Karpas-422 (cell line): Measurements from ENCODE around the gene CPSF2. TPM values are rescaled to one million over a fixed set of nuclear protein-coding genes. Genes with fewer than 3 reads are reported as not detected.

Experiments
- DNase-seq: peaks from one replicate; pipeline ENCODE4 v3.0.0-alpha.2; 2015
- H2AFZ ChIP-seq: fragments of 200-600 bp; sonication (generic); 2 replicates; pipeline ENCODE4 v1.6.1; 2014; ENCODE audit warnings: antibody characterized with exemption, low read length, mixed read lengths
- H3K27ac ChIP-seq: fragments of 200-600 bp; sonication (generic); 2 replicates; pipeline ENCODE4 v1.5.1; 2014; ENCODE audit warnings: mild to moderate bottlenecking, low read length, moderate library complexity
- H3K27me3 ChIP-seq: fragments of 200-600 bp; sonication (generic); 2 replicates; pipeline ENCODE4 v1.6.1; 2014; ENCODE audit warnings: low read length, mixed read lengths
- H3K36me3 ChIP-seq: fragments of 200-600 bp; sonication (generic); 2 replicates; pipeline ENCODE4 v1.6.1; 2014; ENCODE audit warnings: low read length, mixed read lengths; ENCODE audit not compliant: insufficient read depth
- H3K4me1 ChIP-seq: fragments of 200-600 bp; sonication (generic); 2 replicates; pipeline ENCODE4 v1.6.1; 2014; ENCODE audit warnings: mild to moderate bottlenecking, low read length, mixed read lengths
- H3K4me2 ChIP-seq: fragments of 200-600 bp; sonication (generic); 2 replicates; pipeline ENCODE4 v1.6.1; 2014; ENCODE audit warnings: low read length, low read depth, mild to moderate bottlenecking; ENCODE audit not compliant: poor library complexity, severe bottlenecking
- H3K4me3 ChIP-seq: fragments of 200-600 bp; sonication (generic); 2 replicates; pipeline ENCODE4 v1.5.1; 2014; ENCODE audit warnings: mild to moderate bottlenecking, antibody characterized with exemption, low read length, mixed read lengths
- H3K79me2 ChIP-seq: fragments of 200-600 bp; sonication (generic); 2 replicates; pipeline ENCODE4 v1.6.1; 2014; ENCODE audit warnings: mild to moderate bottlenecking, low read length, mixed read lengths
- H3K9ac ChIP-seq: fragments of 200-600 bp; sonication (generic); 2 replicates; pipeline ENCODE4 v1.6.0; 2014; ENCODE audit warnings: low read length
- H3K9me2 ChIP-seq: fragments of 200-600 bp; sonication (generic), shearing (Covaris generic); replicated peaks from 2 replicates; pipeline ENCODE4 v1.6.0; 2014; ENCODE audit warnings: mild to moderate bottlenecking, low read length, moderate library complexity; ENCODE audit not compliant: insufficient read depth
- H3K9me3 ChIP-seq: fragments of 300-700, 200-600 bp; sonication (generic); 2 replicates; pipeline ENCODE4 v1.6.1; 2014; ENCODE audit warnings: low read length, mixed read lengths
- H4K20me1 ChIP-seq: fragments of 200-600 bp; sonication (generic); 2 replicates; pipeline ENCODE4 v1.6.1; 2014; ENCODE audit warnings: mild to moderate bottlenecking, antibody characterized with exemption, low read length, low read depth; ENCODE audit not compliant: insufficient read depth
- total RNA-seq: library from RNA; depleted of rRNA; stranded (reverse); fragments of >200 nt; shearing (Covaris generic); gene quantifications from 2 replicates; pipeline ENCODE4 v1.2.3, GENCODE V29; 2014; ENCODE audit warnings: low replicate concordance

Gene CPSF2
- total RNA-seq, 1 experiment from 2014 or later, result 63.3 TPM

DNA sequence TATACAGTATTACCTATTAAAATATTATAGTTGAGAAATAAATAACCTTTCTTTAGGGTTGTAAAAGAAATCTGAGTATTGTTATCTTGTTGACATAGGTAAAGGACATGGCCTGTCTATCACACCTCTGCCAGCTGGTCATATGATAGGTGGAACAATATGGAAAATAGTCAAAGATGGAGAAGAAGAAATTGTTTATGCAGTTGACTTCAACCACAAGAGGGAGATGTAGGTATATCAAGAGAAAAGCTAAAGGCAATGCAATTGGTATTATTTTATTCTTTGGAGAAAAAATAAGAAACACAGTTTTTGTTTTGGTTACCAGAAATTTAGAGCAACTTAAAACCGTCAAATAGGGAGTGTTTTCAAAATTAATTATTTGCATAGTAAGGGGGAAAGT, 13.5 kb downstream of the CPSF2 start:
- Histone ChIP-seq H3K4me2 (no peak overlapping the region), H3K36me3 (peaks cover 67% of the 10 kb centered on the region), H3K27ac (no peak overlapping the region), H3K4me1 (no peaks in the 10 kb centered on the region), H3K27me3 (no peaks in the 10 kb centered on the region), H3K9me3 (no peaks in the 10 kb centered on the region), H3K9me2 (no peaks in the 10 kb centered on the region), H3K4me3 (no peak overlapping the region), H3K79me2 (peaks cover 20% of the 10 kb centered on the region), H2AFZ (no peak overlapping the region), H3K9ac (no peak overlapping the region), H4K20me1 (no peaks in the 10 kb centered on the region)
- peak; percentile 69 for DNase-seq

DNA sequence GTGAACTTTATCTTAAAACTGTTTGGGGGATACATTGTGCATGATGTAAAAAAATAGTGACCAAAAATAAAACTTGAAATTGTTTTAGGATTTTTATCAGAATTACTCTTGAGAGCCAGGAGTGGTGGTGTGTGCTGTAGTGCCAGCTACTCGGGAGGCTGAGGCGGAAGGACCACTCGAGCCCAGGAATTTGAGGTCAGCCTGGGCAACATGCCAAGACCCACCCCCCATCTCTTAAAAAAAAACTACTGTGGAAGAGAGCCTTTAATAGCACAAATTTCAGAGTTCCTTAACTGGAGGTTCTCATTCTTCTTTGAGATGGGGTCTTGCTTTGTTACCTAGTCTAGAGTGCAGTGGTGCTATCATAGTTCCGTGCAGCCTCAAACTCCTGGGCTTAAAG, 21.5 kb downstream of the CPSF2 start:
- Histone ChIP-seq H3K9me2 (no peaks in the 10 kb centered on the region), H3K27me3 (no peaks in the 10 kb centered on the region), H3K4me2 (no peak overlapping the region), H4K20me1 (no peaks in the 10 kb centered on the region), H3K27ac (no peak overlapping the region), H3K36me3 (peaks cover 81% of the 10 kb centered on the region), H2AFZ (no peak overlapping the region), H3K9me3 (no peaks in the 10 kb centered on the region), H3K4me3 (no peak overlapping the region), H3K79me2 (peaks cover 62% of the 10 kb centered on the region), H3K4me1 (no peaks in the 10 kb centered on the region), H3K9ac (no peak overlapping the region)
- no peak for DNase-seq

DNA sequence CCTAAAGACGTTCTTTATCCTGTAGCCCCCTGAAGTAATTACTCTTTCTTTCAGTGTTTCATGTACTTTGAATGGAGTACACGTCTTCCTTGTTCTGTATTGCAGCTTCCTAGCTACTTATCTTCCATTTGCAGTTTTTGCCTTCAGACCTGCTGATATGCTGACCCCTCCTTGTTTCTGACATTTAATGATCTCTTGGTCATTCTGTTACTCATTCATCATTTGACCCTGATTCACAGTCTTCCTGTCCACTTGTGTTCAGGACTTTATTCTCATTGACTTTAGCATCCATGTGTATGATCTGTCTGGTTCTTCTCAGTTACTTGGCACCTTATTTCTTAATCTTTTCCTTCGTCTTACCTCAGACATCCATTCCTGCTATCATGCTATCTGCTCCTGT, 22.2 kb downstream of the CPSF2 start:
- Histone ChIP-seq H3K9me3 (no peaks in the 10 kb centered on the region), H3K27me3 (no peaks in the 10 kb centered on the region), H3K4me1 (no peaks in the 10 kb centered on the region), H3K4me3 (no peak overlapping the region), H4K20me1 (no peaks in the 10 kb centered on the region), H3K27ac (no peak overlapping the region), H3K36me3 (peaks cover 80% of the 10 kb centered on the region), H3K4me2 (no peak overlapping the region), H3K9ac (no peak overlapping the region), H2AFZ (no peak overlapping the region), H3K79me2 (peaks cover 65% of the 10 kb centered on the region), H3K9me2 (no peaks in the 10 kb centered on the region)
- no peak for DNase-seq

DNA sequence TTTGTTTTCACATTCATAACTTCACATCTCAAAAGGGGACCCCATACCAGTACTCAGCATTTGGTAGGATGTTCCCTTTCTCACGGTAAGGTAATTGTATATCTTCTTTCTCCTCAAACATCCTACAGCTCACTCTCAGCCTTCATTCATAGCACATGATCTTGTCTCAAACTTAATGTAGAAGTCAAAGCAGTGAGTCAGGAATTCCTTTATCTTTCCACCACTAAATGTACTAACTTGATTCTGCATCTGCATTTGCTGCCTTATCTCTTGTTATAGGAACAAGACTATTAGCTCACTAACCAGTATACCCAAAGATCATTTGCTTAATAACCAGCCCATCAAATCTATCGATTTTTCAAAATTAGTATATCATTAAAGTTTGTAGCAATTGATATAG, 22.9 kb downstream of the CPSF2 start:
- H2AFZ ChIP-seq, result no peak overlapping the region
- no peaks in the 10 kb centered on the region for H3K9me3 ChIP-seq
- H3K9me2 ChIP-seq, result no peaks in the 10 kb centered on the region
- no peak overlapping the region for H3K4me3 ChIP-seq
- no peak overlapping the region for H3K27ac ChIP-seq
- H3K36me3 ChIP-seq, result peaks cover 85% of the 10 kb centered on the region
- no peaks in the 10 kb centered on the region for H3K27me3 ChIP-seq
- H3K4me1 ChIP-seq, result no peaks in the 10 kb centered on the region
- H3K79me2 ChIP-seq, result peaks cover 71% of the 10 kb centered on the region
- H3K9ac ChIP-seq, result no peak overlapping the region
- H4K20me1 ChIP-seq, result 0 out of 2 replicates have a peak, but pooled peaks cover 3% of the 10 kb centered on the region
- DNase-seq, result no peak
- H3K4me2 ChIP-seq, result no peak overlapping the region

DNA sequence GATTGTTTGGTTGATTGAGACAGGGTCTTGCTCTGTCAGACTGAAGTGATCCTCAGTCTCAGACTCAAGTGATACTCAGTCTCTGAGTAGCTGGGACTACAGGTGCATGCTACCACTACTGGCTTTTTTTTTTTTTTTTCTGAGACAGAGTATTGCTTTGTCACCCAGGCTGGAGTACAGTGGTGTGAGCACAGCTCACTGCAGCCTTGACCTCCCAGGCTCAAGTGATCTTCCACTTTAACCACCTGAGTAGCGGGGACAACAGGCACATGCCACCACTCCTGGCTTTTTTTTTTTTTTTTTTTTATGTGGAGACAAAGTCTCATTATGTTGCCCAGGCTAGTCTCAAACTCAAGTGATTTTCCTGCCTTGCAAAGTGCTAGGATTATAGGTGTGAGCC, 31.8 kb downstream of the CPSF2 start:
- no peak overlapping the region for H3K27ac ChIP-seq
- no peak for DNase-seq

DNA sequence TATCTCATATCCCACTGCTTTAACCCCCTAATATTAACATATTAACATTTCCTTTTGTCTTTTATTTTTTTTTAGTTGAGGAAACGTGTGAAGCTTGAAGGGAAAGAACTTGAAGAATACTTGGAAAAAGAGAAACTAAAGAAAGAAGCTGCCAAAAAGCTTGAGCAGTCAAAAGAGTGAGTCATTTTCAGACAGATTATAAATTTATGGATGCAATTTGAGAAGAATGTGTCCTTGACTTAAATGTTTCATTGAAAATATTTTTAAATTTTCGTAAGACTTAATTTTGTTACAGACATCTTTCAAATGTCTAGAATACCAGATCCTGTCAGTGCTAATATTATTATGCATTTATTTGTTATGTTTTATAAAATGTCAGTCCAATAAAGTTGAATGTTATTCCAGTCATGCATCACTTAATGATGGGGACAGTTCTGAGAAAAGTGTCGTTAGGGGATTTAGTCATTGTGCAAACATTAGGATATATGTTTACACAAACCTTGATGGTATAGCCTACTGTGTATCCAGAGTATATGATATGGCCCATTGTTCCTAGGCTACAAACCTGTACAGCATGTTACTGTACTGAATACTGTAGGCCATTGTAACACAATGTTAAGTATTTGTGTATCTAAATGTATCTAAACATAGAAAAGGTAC, 32.6 kb downstream of the CPSF2 start:
- Histone ChIP-seq H3K27me3 (no peaks in the 10 kb centered on the region), H2AFZ (no peak overlapping the region), H3K36me3 (peaks cover 68% of the 10 kb centered on the region), H3K9ac (no peak overlapping the region), H3K79me2 (peaks cover 53% of the 10 kb centered on the region), H3K4me3 (no peak overlapping the region), H4K20me1 (0 out of 2 replicates have a peak, but pooled peaks cover 4% of the 10 kb centered on the region), H3K27ac (no peak overlapping the region), H3K9me3 (no peaks in the 10 kb centered on the region), H3K4me1 (no peaks in the 10 kb centered on the region), H3K9me2 (no peaks in the 10 kb centered on the region), H3K4me2 (no peak overlapping the region)
- DNase-seq, result no peak

More for the DNA sequence above, 31.8 kb downstream of the CPSF2 start:
- H4K20me1 ChIP-seq, result 0 out of 2 replicates have a peak, but pooled peaks cover 8% of the 10 kb centered on the region
- H3K9ac ChIP-seq, result no peak overlapping the region
- no peaks in the 10 kb centered on the region for H3K4me1 ChIP-seq
- H2AFZ ChIP-seq, result no peak overlapping the region
- no peak overlapping the region for H3K4me3 ChIP-seq
- H3K36me3 ChIP-seq, result peaks cover 66% of the 10 kb centered on the region
- H3K27me3 ChIP-seq, result no peaks in the 10 kb centered on the region
- H3K9me2 ChIP-seq, result no peaks in the 10 kb centered on the region
- H3K4me2 ChIP-seq, result no peak overlapping the region
- H3K9me3 ChIP-seq, result no peaks in the 10 kb centered on the region
- peaks cover 59% of the 10 kb centered on the region for H3K79me2 ChIP-seq

DNA sequence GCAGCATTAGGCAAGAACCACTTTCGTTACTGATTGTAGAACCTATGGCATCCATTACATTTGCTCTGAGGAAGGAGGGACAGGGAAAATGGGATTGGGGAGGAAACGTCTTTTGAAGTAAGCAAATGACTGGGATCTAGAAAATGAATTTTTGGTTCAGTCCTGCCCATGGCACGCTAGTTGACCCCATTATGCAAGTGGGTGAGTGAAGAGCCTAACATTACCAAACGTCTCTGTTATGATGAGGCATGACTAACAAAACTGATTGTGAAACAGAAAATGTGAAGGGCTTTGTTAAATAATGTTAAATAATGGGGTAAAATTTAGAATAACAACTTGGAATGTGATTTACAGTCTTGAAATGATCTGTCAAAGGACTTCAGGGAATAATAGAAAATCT, 38.9 kb downstream of the CPSF2 start:
- H3K4me2 ChIP-seq, result no peak overlapping the region
- no peak overlapping the region for H3K4me3 ChIP-seq
- no peaks in the 10 kb centered on the region for H3K27me3 ChIP-seq
- H3K9ac ChIP-seq, result no peak overlapping the region
- no peaks in the 10 kb centered on the region for H4K20me1 ChIP-seq
- no peak overlapping the region for H3K27ac ChIP-seq
- peaks cover 14% of the 10 kb centered on the region for H3K9me3 ChIP-seq
- H3K36me3 ChIP-seq, result peaks cover 96% of the 10 kb centered on the region
- H3K4me1 ChIP-seq, result no peaks in the 10 kb centered on the region
- peaks cover 12% of the 10 kb centered on the region; the same call in 1 of the 2 replicates for H3K79me2 ChIP-seq
- no peak for DNase-seq
- no peaks in the 10 kb centered on the region for H3K9me2 ChIP-seq
- no peak overlapping the region for H2AFZ ChIP-seq

DNA sequence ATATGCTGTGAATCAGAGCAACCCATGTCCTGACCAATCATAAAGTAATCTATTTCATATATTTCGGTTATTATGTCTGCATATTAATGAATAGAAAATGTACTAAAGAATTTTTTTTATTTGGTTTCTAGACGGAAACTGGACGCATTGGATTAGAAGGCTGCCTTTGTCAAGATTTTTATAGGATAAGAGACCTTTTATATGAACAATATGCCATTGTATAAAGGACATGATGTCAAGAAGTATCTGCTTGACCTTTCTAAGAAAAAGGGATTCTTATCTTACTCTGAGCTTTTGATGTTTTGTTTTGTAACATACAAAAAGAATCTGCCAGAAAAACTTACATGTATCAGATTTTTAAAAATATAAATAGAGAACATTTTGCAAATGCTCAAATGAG, 39.8 kb downstream of the CPSF2 start:
- Histone ChIP-seq H3K4me2 (no peak overlapping the region), H3K4me1 (no peaks in the 10 kb centered on the region), H3K9ac (no peak overlapping the region), H3K4me3 (no peak overlapping the region), H3K9me3 (peaks cover 14% of the 10 kb centered on the region), H3K27me3 (no peaks in the 10 kb centered on the region), H3K9me2 (no peaks in the 10 kb centered on the region), H3K79me2 (peaks cover 9% of the 10 kb centered on the region; the same call in 1 of the 2 replicates), H4K20me1 (no peaks in the 10 kb centered on the region), H2AFZ (no peak overlapping the region), H3K27ac (no peak overlapping the region), H3K36me3 (peaks cover 94% of the 10 kb centered on the region)
- DNase-seq, result no peak
